GM12865 (cell line): Measurements from ENCODE around the gene HDGF.
A peak's percentile ranks its signal among the peaks of the same experiment; 100 is the strongest.

Source experiments
- DNase-seq: peaks from one replicate; pipeline ENCODE4 v3.0.0; 2010; ENCODE audit warnings: low read depth
- H3K4me3 ChIP-seq: 2 replicates; pipeline ENCODE4 v1.5.1; 2011; ENCODE audit warnings: mild to moderate bottlenecking, low read depth, low read length, control low read depth
- TF ChIP-seq, protein P1 (sequence below): IDR thresholded peaks from 2 replicates; pipeline ENCODE4 v1.5.1; 2011; ENCODE audit warnings: low read length, control low read depth, low read depth, inconsistent platforms; ENCODE audit not compliant: insufficient read depth; ENCODE audit errors: missing control alignments

Gene HDGF

DNA sequence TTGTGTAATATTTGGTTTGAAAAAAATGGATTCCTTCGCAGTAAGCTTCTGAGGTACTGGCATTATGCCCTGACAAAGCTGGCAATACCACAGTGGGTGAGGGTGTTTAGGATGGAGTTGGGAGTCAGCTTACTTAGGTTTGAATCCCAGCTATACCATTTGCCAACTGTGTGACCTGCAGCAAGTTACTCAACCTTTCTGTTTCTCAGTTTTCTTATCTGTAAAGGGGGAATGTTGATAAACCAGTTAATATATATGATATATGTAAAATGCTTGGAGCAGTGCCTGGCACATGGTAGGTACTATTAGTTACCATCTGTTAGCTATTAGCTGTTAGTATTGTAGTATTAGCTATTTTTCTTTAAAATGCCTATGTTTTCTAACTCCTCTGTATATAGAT, 4.9 kb upstream of the HDGF start:
- DNase-seq, result no peak
- TF ChIP-seq, protein P1, sequence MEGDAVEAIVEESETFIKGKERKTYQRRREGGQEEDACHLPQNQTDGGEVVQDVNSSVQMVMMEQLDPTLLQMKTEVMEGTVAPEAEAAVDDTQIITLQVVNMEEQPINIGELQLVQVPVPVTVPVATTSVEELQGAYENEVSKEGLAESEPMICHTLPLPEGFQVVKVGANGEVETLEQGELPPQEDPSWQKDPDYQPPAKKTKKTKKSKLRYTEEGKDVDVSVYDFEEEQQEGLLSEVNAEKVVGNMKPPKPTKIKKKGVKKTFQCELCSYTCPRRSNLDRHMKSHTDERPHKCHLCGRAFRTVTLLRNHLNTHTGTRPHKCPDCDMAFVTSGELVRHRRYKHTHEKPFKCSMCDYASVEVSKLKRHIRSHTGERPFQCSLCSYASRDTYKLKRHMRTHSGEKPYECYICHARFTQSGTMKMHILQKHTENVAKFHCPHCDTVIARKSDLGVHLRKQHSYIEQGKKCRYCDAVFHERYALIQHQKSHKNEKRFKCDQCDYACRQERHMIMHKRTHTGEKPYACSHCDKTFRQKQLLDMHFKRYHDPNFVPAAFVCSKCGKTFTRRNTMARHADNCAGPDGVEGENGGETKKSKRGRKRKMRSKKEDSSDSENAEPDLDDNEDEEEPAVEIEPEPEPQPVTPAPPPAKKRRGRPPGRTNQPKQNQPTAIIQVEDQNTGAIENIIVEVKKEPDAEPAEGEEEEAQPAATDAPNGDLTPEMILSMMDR, result no peak

DNA sequence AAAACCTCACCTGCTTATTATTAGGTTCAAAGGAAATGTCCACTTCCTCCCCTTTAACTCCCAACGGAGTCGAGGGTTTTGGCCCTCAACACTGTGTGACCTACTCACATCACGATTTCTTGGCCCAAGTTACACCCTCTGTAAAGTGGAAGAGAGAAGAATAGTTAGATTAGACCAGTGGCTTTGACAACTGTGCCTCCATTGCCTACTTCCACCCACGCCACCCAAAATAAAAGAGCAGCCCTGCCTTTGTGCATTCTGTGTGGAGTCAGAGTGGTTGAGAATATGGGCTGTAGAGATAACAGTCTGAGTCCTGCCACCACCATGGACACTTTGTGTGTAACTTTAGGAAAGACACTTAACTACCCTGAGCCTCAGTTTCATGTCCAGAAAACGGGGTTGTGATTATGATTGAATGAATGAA, 4.1 kb upstream of the HDGF start:
- TF ChIP-seq, protein P1, result no peak

More for the DNA sequence above, 4.9 kb upstream of the HDGF start:
- no peak overlapping the region for H3K4me3 ChIP-seq

DNA sequence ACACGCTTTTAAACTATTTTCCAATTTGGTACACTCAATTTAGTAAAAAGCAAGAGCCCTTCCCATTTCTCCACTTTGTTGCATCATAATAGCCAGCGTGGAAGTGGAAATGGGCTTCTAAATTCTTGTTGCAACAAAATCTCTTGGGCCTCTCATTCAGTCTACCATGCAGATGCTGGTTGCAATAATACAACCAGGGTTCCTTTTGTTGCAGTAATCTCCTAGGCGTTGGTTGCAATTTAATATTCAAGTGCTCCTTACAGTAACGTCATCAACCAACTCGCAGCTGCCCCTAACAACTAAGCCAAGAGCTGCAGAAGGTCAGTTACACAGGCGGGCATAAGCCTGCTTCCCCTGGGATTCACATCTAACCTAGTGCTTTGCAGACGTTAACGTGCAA, 2.7 kb upstream of the HDGF start:
- no peak overlapping the region for H3K4me3 ChIP-seq
- no peak for DNase-seq
- TF ChIP-seq, protein P1, result no peak

More for the DNA sequence above, 4.1 kb upstream of the HDGF start:
- H3K4me3 ChIP-seq, result no peak overlapping the region
- no peak for DNase-seq

DNA sequence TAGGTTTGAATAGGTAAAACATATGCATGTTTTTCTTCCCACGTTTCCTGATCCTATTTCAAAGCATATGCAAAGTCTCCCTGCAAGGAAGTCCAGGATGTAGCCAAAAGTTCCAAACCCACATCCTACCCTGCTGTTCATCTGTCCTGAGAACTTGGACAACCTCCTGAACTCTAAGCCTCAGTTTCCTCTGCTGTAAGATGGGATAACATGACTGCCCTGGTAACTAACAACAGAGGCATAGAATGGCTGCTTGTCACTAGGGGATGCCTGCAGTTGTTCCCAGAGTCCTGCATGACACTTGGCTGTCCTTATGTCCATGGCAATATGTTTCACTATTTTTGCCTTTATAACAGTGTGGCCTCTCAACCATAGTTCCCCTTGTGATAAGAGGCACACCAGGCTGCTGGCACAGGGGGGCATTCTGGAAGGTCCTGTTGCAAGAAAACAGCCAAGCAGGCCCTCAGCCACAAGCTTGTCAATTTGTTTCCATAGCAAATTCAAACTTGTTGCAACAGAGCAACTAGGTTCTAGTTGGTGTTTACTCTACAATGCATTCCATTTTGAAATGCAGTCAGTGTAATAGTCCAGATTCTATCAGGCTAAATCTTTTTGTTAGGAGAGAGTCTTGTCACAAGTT, 1.5 kb upstream of the HDGF start:
- DNase-seq, result no peak
- TF ChIP-seq, protein P1, result no peak
- H3K4me3 ChIP-seq, result peak overlapping the region; percentile 88

DNA sequence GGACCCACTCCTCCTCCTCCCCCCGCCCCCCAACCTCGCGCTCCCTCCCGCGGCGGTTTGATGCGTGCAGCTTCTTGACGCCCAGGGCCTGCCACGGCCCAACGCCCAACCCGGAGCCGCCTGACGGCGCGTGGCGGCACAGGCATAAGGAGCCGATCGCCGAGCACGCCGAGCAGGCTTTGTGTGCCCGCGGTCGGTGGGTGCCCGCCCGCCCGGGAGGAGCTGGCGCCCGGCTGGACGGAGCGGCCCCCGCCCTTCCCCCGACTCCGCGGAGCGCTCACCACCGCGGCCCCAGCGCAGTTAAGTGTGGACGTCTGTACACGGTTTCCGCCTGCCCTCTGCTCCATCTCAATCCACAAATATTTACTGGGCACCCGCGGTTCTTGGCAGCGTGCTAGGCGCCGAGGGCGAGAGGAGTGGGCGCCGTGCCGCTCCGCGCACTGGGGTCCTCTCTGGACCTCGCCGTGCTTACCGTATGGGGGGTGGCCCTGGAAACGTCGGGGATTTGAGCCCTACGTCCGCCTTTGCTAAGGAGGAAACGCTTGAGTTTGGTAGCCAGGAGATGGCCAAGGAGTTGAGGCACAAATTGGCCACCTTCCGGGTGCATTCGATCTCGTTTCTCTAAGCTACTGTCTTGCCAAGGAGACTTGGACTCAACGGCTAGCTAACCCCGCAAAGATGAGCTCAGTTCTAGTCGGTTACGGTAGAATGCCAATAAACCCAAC, 444 bp upstream of the HDGF start:
- H3K4me3 ChIP-seq, result peak overlapping the region; percentile 88
- TF ChIP-seq, protein P1, result no peak
- DNase-seq, result peak; percentile 98

DNA sequence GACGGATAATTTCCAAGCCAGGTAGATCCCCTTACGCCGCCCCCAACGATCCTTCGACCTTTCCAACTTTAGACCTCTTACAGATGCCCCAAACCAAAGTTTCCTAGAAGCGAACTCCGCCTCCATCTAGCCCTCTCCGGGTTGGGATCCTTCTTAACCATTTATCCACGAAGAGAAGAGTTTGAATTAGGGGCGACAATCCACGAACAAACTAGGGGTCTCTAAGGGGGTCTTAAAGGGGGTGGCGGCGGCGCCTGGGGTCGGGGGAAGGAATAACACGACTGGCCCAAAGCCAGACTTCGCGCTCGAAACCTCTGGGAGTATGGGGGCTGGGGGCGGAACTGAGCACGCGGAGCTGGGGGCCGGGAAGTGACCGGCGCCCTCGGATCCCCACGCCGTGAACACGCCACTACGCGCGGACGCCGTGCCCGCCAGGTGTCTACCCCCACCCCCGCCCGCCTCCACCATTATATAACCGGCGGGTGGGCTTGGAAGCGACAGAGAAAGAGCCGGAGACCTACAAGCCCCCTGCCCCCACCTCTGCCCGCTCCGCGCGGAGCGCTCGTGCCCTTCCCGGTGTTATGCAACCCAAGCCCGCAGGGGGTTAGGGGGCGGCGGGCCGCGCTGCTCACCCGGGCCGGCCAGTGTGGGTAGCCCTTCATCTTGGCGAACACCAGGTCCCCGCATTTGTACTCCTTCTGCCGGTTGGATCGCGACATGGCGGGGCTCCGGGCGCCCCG, 594 bp downstream of the HDGF start:
- TF ChIP-seq, protein P1, result no peak
- peak overlapping the region; percentile 97 for H3K4me3 ChIP-seq
- peak; percentile 60 for DNase-seq
